ENCODE data around the gene SLC9A9. TPM values are rescaled to one million over a fixed set of nuclear protein-coding genes. Genes with fewer than 3 reads are reported as not detected.

The SLC9A9 gene
- total and polyA plus RNA-seq, 10 of the 15 experiments (the other 5 are each of a cell fraction or from before 2014, with no cell fraction given), result 3.5 to 14.2 (median 9.3) TPM

DNA sequence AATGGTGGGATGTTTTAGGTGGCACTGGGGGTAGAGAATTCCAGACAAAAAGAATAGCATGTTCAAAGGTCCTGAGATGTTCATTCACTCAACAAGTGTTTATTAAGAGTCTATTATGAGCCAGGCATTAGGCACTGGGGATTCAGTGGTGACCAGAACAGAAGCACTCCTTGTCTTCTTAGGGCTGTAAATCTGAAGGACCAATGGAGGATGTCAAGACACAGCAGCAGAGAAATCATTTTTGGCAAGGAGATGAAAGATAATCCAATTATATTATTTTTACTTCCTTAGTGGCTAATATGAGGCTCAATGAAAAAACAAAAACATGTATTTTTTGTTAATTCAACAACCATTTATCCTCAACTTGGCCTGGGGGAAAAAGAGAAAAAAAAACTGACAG lies 218.5 kb downstream of the SLC9A9 start:
- ATAC-seq (no peak), DNase-seq (ENCODE audit: low read depth, low spot score) (no peak), FAIRE-seq (no peak)
- intact Hi-C loops (cut with micrococcal nuclease; ENCODE audit: unreplicated experiment), result no loop called here
- ChIA-PET RAD21 (ENCODE audit: unreplicated experiment) (no interaction called here), CTCF (interaction anchor here (0.6 kb wide), 1 partner anchor 120 kb away, joined by 3 read pairs; no protein-coding TSS in a partner anchor), POLR2A (no interaction called here), SMC1A (ENCODE audit: uncharacterized antibody, unreplicated experiment) (interaction anchor here (0.7 to 1.6 kb wide), 2 partner anchors 45 to 1779 kb away, joined by 3 to 4 read pairs; no protein-coding TSS in a partner anchor)
- in situ Hi-C loops (cut with MboI), result no loop called here
- no peaks in the 10 kb centered on the region for H3K79me2 ChIP-seq (ENCODE audit: control insufficient read depth, insufficient read depth, low read length)
- H3K27me3 ChIP-seq (replicated peaks in 1 of 2; ENCODE audit: control insufficient read depth in 2 of 2, insufficient read depth in 2 of 2, low read length in 1 of 2), result no peaks in the 10 kb centered on the region
- no TSS peak for BruUV-seq (replicated peaks)
- H3K27ac ChIP-seq (ENCODE audit: control insufficient read depth, insufficient read depth), result no peak overlapping the region
- H3K4me2 ChIP-seq (ENCODE audit: control insufficient read depth, insufficient read depth), result no peak overlapping the region
- no peaks in the 10 kb centered on the region for H4K20me1 ChIP-seq (ENCODE audit: control insufficient read depth, insufficient read depth)
- no peaks in the 10 kb centered on the region for H3K36me3 ChIP-seq (ENCODE audit: control insufficient read depth in 2 of 2, insufficient read depth in 2 of 2, low read length in 1 of 2)
- no peaks in the 10 kb centered on the region for H3K9me3 ChIP-seq (replicated peaks; ENCODE audit: control insufficient read depth, insufficient read depth, low read length)
- H3K9ac ChIP-seq (ENCODE audit: control insufficient read depth, insufficient read depth, low read length), result no peak overlapping the region
- no peak for TF ChIP-seq CBFB (IDR thresholded peaks at IDR 0.05; ENCODE audit: low read depth)
- H3K4me3 ChIP-seq, result no peak overlapping the region
- no peak overlapping the region for H2AFZ ChIP-seq (ENCODE audit: control insufficient read depth, low read depth, low read length)
- no peaks in the 10 kb centered on the region for H3K4me1 ChIP-seq (ENCODE audit: control insufficient read depth, insufficient read depth, low read length)

DNA sequence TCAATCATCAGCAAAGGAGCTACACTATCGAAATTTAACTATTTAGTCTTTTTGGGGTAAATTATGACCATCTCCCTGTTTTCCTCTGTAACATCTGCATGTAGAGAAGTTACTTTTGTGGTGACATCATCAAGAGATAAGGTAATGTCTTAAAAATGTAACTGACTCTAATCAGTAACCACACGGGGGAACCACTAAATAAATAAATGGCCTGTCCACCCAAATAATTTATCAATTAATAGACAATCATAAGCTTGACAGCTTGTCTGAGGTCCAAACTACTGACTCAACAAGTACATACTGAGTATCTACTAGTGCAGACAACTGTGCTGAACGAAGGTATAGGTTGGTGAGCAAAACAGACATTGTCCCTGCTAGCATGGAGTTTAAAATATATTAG lies 219.3 kb downstream of the SLC9A9 start:
- Histone ChIP-seq H3K9me3 (replicated peaks; ENCODE audit: control insufficient read depth, insufficient read depth, low read length) (no peaks in the 10 kb centered on the region), H3K4me1 (ENCODE audit: control insufficient read depth, insufficient read depth, low read length) (no peaks in the 10 kb centered on the region), H3K4me3 (no peak overlapping the region), H3K4me2 (ENCODE audit: control insufficient read depth, insufficient read depth) (no peak overlapping the region), H4K20me1 (ENCODE audit: control insufficient read depth, insufficient read depth) (no peaks in the 10 kb centered on the region), H2AFZ (ENCODE audit: control insufficient read depth, low read depth, low read length) (no peak overlapping the region), H3K9ac (ENCODE audit: control insufficient read depth, insufficient read depth, low read length) (no peak overlapping the region), H3K79me2 (ENCODE audit: control insufficient read depth, insufficient read depth, low read length) (no peaks in the 10 kb centered on the region), H3K36me3 (ENCODE audit: control insufficient read depth in 2 of 2, insufficient read depth in 2 of 2, low read length in 1 of 2) (no peaks in the 10 kb centered on the region), H3K27me3 (replicated peaks in 1 of 2; ENCODE audit: control insufficient read depth in 2 of 2, insufficient read depth in 2 of 2, low read length in 1 of 2) (no peaks in the 10 kb centered on the region), H3K27ac (ENCODE audit: control insufficient read depth, insufficient read depth) (no peak overlapping the region)
- POLR2A ChIA-PET, result no interaction called here
- RAD21 ChIA-PET (ENCODE audit: unreplicated experiment), result no interaction called here
- intact Hi-C loops (cut with micrococcal nuclease; ENCODE audit: unreplicated experiment), result no loop called here
- DNase-seq (ENCODE audit: low read depth, low spot score) (no peak), ATAC-seq (no peak), FAIRE-seq (no peak)
- SMC1A ChIA-PET (ENCODE audit: uncharacterized antibody, unreplicated experiment), result interaction anchor here (1.6 kb wide), 1 partner anchor 46 kb away, joined by 4 read pairs; no protein-coding TSS in a partner anchor
- TF ChIP-seq, protein P1, sequence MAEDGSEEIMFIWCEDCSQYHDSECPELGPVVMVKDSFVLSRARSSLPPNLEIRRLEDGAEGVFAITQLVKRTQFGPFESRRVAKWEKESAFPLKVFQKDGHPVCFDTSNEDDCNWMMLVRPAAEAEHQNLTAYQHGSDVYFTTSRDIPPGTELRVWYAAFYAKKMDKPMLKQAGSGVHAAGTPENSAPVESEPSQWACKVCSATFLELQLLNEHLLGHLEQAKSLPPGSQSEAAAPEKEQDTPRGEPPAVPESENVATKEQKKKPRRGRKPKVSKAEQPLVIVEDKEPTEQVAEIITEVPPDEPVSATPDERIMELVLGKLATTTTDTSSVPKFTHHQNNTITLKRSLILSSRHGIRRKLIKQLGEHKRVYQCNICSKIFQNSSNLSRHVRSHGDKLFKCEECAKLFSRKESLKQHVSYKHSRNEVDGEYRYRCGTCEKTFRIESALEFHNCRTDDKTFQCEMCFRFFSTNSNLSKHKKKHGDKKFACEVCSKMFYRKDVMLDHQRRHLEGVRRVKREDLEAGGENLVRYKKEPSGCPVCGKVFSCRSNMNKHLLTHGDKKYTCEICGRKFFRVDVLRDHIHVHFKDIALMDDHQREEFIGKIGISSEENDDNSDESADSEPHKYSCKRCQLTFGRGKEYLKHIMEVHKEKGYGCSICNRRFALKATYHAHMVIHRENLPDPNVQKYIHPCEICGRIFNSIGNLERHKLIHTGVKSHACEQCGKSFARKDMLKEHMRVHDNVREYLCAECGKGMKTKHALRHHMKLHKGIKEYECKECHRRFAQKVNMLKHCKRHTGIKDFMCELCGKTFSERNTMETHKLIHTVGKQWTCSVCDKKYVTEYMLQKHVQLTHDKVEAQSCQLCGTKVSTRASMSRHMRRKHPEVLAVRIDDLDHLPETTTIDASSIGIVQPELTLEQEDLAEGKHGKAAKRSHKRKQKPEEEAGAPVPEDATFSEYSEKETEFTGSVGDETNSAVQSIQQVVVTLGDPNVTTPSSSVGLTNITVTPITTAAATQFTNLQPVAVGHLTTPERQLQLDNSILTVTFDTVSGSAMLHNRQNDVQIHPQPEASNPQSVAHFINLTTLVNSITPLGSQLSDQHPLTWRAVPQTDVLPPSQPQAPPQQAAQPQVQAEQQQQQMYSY (CRISPR knock-in tag; IDR thresholded peaks at IDR 0.05), result no peak
- TF ChIP-seq RBBP5 (conservative IDR thresholded peaks at IDR 0.05), result no peak
- no peak for TF ChIP-seq TCF12 (IDR thresholded peaks at IDR 0.05; ENCODE audit: low read depth, low read length)
- TF ChIP-seq BHLHE40 (IDR thresholded peaks at IDR 0.05; ENCODE audit: borderline replicate concordance in 1 of 2, low read depth in 2 of 2, low read length in 1 of 2), result no peak
- no peak for TF ChIP-seq POU2F2 (IDR thresholded peaks at IDR 0.05; ENCODE audit: borderline replicate concordance, low read depth, low read length)
- no peak for TF ChIP-seq CBX3 (IDR thresholded peaks at IDR 0.05; ENCODE audit: borderline replicate concordance, low read depth)
- TF ChIP-seq, protein P2, sequence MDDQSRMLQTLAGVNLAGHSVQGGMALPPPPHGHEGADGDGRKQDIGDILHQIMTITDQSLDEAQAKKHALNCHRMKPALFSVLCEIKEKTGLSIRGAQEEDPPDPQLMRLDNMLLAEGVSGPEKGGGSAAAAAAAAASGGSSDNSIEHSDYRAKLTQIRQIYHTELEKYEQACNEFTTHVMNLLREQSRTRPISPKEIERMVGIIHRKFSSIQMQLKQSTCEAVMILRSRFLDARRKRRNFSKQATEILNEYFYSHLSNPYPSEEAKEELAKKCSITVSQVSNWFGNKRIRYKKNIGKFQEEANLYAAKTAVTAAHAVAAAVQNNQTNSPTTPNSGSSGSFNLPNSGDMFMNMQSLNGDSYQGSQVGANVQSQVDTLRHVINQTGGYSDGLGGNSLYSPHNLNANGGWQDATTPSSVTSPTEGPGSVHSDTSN (IDR thresholded peaks at IDR 0.05; ENCODE audit: insufficient replicate concordance, low read depth, low read length), result no peak
- no peak for TF ChIP-seq RAD51 (IDR thresholded peaks at IDR 0.05)
- no peak for TF ChIP-seq BCL11A (IDR thresholded peaks at IDR 0.05; ENCODE audit: low read depth, low read length)
- no peak for TF ChIP-seq CHD4 (IDR thresholded peaks at IDR 0.05)
- TF ChIP-seq JUNB (IDR thresholded peaks at IDR 0.05), result no peak
- 96% methylated on average over 3 of the region's 3 CpGs for whole genome bisulfite sequencing (ENCODE audit: insufficient coverage, insufficient replicate concordance, low lambda C conversion rate, missing lambda C conversion rate)
- CTCF ChIA-PET, result no interaction called here
- BruUV-seq (replicated peaks), result no TSS peak
- in situ Hi-C loops (cut with MboI), result no loop called here
